ENCODE results near the gene MLXIP. TPM values are rescaled to one million over a fixed set of nuclear protein-coding genes. Genes with fewer than 3 reads are reported as not detected.

Gene MLXIP
- total RNA-seq, 1 donor from 2014 or later: 41.4 TPM

DNA sequence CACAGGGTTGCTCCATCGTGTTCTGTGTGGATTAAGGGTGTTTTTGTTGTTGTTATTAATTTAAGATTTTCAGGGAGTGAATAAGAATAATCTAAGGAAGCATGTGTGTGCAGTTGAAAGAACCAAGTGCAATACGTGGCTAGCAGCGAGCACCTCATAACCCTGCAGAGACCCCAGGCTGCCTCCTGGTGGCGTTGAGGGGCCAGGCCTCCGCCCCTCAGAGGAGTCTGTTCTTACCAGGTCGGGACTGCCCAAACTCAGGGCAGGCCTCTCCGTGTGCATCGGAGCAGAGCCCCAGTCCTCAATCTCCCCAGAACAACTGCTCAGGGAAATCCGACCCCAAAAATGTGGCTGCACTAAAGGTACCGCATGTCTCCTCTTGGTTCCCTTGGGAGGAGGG is 58.7 kb downstream of the MLXIP start:
- Mint-ChIP-seq H3K27me3 (ENCODE audit: low read depth) (no peaks in the 10 kb centered on the region), H3K4me1 (ENCODE audit: low read depth) (no peaks in the 10 kb centered on the region), H3K36me3 (ENCODE audit: low read depth) (peaks cover 26% of the 10 kb centered on the region), H3K27ac (no peak overlapping the region), H3K9me3 (no peaks in the 10 kb centered on the region), H3K4me3 (ENCODE audit: low read depth) (no peak overlapping the region)
- DNase-seq (ENCODE audit: low spot score): no peak
- intact Hi-C loops (cut with micrococcal nuclease): no loop called here

DNA sequence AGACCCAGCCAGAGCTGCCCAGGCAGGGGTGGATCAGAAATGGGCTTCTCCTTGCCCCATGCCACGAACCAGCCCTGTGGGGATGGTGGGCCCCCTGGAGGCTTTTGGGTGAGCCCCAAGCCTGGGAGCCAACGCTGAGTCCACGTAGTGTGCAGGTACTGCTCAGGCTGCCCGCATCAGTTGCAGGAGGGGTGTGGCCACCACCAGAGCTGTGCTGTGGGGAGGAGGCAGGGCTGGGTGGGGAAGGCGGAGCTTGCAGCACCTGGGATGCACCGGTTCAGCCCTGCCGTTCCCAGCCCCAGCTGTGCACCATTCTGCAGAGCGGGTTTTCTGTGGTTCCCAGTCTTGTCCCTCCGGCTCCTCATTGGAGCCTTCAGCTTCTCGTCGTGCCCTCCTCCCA is 59.1 kb downstream of the MLXIP start:
- H3K4me3 Mint-ChIP-seq (ENCODE audit: low read depth): no peak overlapping the region
- H3K4me1 Mint-ChIP-seq (ENCODE audit: low read depth): no peaks in the 10 kb centered on the region
- no peak overlapping the region for H3K27ac Mint-ChIP-seq
- DNase-seq (ENCODE audit: low spot score): no peak
- H3K9me3 Mint-ChIP-seq: no peaks in the 10 kb centered on the region
- intact Hi-C loops (cut with micrococcal nuclease): no loop called here
- H3K27me3 Mint-ChIP-seq (ENCODE audit: low read depth): no peaks in the 10 kb centered on the region
- peaks cover 24% of the 10 kb centered on the region for H3K36me3 Mint-ChIP-seq (ENCODE audit: low read depth)

DNA sequence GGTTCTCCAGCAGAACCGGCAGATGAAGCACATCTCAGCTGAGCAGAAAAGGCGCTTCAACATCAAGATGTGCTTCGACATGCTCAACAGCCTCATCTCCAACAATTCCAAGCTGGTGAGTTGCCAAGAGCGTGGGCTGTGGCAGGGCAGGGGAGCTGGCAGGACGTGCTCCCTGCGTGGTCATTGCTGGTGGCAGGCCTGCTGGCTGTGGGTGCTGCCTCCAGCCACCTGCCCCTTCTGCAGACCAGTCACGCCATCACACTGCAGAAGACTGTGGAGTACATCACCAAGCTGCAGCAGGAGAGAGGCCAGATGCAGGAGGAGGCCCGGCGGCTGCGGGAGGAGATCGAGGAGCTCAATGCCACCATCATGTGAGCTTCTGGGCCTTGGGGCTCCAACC is 59.6 kb downstream of the MLXIP start:
- Mint-ChIP-seq H3K27ac (no peak overlapping the region), H3K4me1 (ENCODE audit: low read depth) (no peaks in the 10 kb centered on the region), H3K4me3 (ENCODE audit: low read depth) (no peak overlapping the region), H3K27me3 (ENCODE audit: low read depth) (no peaks in the 10 kb centered on the region), H3K9me3 (no peaks in the 10 kb centered on the region), H3K36me3 (ENCODE audit: low read depth) (peaks cover 23% of the 10 kb centered on the region)
- no peak for DNase-seq (ENCODE audit: low spot score)
- intact Hi-C loops (cut with micrococcal nuclease): no loop called here

DNA sequence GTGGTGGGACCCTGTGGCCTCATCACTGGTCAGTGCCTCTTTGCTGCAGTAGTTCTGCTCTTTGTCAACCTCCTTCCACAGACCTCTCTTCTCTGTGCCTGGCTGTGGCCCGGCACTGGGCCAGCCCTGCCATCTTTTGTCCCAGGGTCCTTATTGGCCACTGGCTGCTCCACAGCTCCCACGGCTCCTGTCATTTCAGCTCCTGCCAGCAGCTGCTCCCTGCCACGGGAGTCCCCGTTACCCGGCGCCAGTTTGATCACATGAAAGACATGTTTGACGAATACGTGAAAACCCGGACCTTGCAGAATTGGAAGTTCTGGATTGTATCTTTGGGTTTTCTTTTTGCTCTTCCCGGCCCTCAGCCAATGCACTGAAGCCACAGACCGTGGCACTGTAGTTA is 60.1 kb downstream of the MLXIP start:
- Mint-ChIP-seq H3K27ac (no peak overlapping the region), H3K4me3 (ENCODE audit: low read depth) (no peak overlapping the region), H3K9me3 (no peaks in the 10 kb centered on the region), H3K4me1 (ENCODE audit: low read depth) (no peaks in the 10 kb centered on the region), H3K36me3 (ENCODE audit: low read depth) (peaks cover 18% of the 10 kb centered on the region), H3K27me3 (ENCODE audit: low read depth) (no peaks in the 10 kb centered on the region)
- DNase-seq (ENCODE audit: low spot score): no peak
- intact Hi-C loops (cut with micrococcal nuclease): no loop called here

DNA sequence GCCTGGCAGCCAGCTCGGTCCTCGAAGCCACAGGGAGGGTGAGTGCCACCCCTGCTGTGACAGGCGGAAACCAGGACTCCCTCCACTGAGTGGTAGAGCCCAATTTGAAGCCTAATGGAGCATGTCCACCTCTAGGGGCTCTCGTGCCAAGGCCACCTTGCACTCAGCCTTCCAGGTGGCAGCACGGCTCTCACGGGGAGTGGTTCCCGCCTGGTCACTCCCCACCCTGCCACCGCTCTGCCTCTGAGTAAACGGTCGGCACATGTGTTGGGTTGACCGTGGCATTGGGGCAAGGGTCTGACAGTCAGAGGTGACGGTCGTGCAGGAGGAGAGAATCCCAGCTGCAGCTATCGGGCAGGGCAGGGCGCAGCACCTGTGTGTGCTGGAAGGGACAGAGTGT is 60.7 kb downstream of the MLXIP start:
- H3K36me3 Mint-ChIP-seq (ENCODE audit: low read depth): peaks cover 23% of the 10 kb centered on the region
- DNase-seq (ENCODE audit: low spot score): no peak
- no peaks in the 10 kb centered on the region for H3K27me3 Mint-ChIP-seq (ENCODE audit: low read depth)
- intact Hi-C loops (cut with micrococcal nuclease): no loop called here
- no peak overlapping the region for H3K4me3 Mint-ChIP-seq (ENCODE audit: low read depth)
- H3K9me3 Mint-ChIP-seq: no peaks in the 10 kb centered on the region
- no peak overlapping the region for H3K27ac Mint-ChIP-seq
- no peaks in the 10 kb centered on the region for H3K4me1 Mint-ChIP-seq (ENCODE audit: low read depth)

DNA sequence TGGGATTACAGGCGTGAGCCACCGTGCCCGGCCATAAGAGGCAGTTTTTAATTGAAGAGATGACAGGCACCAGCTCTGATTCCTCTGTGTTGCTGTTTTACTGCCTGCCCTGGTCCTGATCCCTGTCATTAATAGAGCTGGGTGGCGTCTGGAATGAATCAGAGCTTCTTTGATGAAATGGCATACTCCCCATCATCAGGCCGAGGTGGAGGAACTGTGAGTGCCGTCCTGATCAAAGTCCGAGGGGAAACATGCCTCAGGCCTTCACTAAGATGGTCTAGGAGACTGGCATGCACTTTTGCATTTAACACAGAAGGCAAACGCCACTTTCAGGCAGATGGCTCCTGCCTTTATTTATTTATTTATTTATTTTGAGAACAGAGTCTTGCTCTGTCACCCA is 61.4 kb downstream of the MLXIP start:
- Mint-ChIP-seq H3K4me3 (ENCODE audit: low read depth) (no peak overlapping the region), H3K36me3 (ENCODE audit: low read depth) (peaks cover 20% of the 10 kb centered on the region), H3K27ac (no peak overlapping the region), H3K4me1 (ENCODE audit: low read depth) (no peaks in the 10 kb centered on the region), H3K9me3 (no peaks in the 10 kb centered on the region), H3K27me3 (ENCODE audit: low read depth) (no peaks in the 10 kb centered on the region)
- intact Hi-C loops (cut with micrococcal nuclease): no loop called here
- DNase-seq (ENCODE audit: low spot score): no peak

DNA sequence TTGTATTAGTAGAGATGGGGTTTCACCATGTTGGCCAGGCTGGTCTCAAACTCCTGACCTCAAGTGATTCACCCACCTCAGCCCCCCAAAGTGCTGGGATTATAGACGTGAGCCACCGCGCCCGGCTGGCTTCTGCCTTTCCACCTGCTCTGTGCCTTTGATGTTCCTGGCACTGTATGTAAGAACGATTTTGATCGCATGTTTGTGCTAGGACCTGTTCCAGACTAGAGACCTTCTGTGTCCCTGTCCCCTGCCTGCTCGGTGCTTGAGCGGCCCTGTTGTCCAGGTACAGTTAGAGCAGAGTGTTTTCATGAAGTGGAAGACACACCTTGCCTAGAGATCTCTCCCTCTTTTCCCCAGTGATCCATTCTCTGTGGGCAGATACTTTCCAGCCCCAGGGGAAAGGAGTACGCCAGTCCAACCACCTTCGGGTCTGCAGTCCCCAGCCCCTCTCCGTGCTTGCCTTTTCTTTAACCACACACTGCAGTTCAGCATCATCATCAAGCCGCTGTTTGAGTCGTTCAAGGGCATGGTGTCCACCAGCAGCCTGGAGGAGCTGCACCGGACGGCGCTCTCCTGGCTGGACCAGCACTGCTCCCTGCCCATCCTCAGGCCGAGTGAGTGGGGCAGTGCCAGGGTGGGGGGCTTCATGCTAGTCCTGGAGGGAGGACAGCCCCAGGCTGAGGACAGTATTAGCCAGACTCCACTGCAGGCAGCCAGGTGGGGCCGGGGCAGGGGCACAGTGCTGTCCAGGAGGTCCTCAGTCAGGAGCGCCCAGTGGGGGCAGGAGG is 62.1 kb downstream of the MLXIP start:
- H3K27me3 Mint-ChIP-seq (ENCODE audit: low read depth): no peaks in the 10 kb centered on the region
- H3K36me3 Mint-ChIP-seq (ENCODE audit: low read depth): peaks cover 14% of the 10 kb centered on the region
- intact Hi-C loops (cut with micrococcal nuclease): no loop called here
- no peaks in the 10 kb centered on the region for H3K9me3 Mint-ChIP-seq
- H3K4me1 Mint-ChIP-seq (ENCODE audit: low read depth): no peaks in the 10 kb centered on the region
- H3K27ac Mint-ChIP-seq: no peak overlapping the region
- DNase-seq (ENCODE audit: low spot score): no peak
- no peak overlapping the region for H3K4me3 Mint-ChIP-seq (ENCODE audit: low read depth)

DNA sequence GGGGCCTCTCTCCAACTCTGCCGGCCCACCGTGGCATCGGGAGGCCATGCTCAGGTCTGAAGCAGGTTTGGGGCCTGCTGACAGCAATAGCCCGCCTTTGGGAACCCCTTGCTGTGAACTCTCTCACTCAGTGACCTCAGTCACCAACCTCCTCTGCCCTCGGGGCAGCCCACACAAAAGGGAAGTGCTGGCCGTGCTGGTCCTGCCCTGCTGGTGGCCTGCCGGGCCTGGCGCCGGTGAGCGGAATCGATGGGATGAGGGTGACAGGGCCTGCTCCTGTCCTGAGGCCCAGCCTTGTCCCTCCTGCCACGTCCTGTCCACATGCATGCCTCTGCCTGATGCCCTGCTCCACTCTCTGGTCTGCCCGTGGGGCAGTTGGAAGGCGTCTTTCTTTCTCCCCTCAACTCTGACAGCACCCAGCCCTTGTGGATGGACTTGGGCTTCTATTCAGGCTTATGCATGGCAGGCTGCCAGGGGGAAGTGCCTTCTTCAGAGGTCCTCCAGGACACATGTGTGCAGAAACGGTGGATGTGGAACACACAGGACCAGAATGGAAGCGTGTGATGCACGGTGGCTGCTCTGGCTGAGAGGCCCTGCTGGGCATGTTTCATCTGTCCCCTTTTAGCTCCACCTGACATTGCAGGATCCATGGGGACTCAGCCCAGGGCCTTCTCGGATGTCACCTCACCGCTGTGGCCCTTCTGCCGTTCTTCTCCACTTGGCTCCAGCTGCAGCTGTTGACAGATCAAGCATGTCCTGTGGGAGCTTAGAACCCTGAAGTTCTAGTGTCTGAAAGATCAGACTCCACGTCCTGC is 63.6 kb downstream of the MLXIP start:
- H3K27ac Mint-ChIP-seq: no peak overlapping the region
- no peaks in the 10 kb centered on the region for H3K9me3 Mint-ChIP-seq
- H3K36me3 Mint-ChIP-seq (ENCODE audit: low read depth): peaks cover 14% of the 10 kb centered on the region
- H3K4me1 Mint-ChIP-seq (ENCODE audit: low read depth): no peaks in the 10 kb centered on the region
- H3K4me3 Mint-ChIP-seq (ENCODE audit: low read depth): no peak overlapping the region
- H3K27me3 Mint-ChIP-seq (ENCODE audit: low read depth): no peaks in the 10 kb centered on the region
- DNase-seq (ENCODE audit: low spot score): no peak
- intact Hi-C loops (cut with micrococcal nuclease): no loop called here

DNA sequence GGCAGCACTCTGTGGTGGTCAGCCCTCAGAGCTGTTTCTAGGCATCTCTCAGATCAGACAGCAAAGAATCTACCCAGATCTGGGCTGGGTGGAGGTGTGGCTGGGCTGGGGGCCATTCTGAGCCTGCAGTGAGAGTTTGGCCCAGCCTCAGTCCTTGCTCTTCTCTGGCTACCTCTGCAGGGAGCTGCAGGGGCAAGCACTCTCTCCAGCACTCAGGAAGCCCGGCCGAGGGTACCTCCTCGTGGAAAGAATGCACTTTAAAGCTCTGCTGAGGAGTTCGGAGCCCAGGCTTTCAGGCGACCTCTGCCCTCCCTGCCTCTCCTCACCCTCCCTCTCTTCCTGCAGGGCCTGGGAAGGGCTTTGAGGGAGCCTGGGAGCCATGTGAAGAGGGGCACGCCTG is 64.3 kb downstream of the MLXIP start:
- no peak for DNase-seq (ENCODE audit: low spot score)
- peaks cover 14% of the 10 kb centered on the region for H3K36me3 Mint-ChIP-seq (ENCODE audit: low read depth)
- intact Hi-C loops (cut with micrococcal nuclease): no loop called here
- H3K27me3 Mint-ChIP-seq (ENCODE audit: low read depth): no peaks in the 10 kb centered on the region
- no peaks in the 10 kb centered on the region for H3K9me3 Mint-ChIP-seq
- H3K4me1 Mint-ChIP-seq (ENCODE audit: low read depth): no peaks in the 10 kb centered on the region
- H3K27ac Mint-ChIP-seq: no peak overlapping the region
- no peak overlapping the region for H3K4me3 Mint-ChIP-seq (ENCODE audit: low read depth)

DNA sequence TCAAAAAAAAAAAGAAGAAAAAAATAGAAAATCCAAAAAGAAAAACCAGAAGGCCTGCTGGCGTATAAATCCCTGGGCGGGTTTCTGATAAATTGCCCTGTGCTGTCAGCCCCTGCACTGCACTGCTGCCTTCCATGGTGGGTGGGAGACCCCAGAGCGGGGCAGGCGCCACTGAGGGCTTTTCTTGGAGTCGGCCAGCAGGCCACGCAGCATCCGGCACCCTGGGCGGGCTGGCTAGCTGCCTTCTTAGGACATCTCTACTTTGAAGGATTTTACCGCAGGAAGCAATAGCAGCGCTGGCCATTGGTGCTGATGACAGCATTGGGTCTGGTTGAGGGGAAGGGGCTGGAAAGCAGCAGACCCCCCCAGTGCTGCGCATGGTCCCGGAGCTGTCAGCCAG is 66.3 kb downstream of the MLXIP start:
- no peak overlapping the region for H3K4me3 Mint-ChIP-seq (ENCODE audit: low read depth)
- no peaks in the 10 kb centered on the region for H3K9me3 Mint-ChIP-seq
- peaks cover 9% of the 10 kb centered on the region for H3K36me3 Mint-ChIP-seq (ENCODE audit: low read depth)
- H3K27me3 Mint-ChIP-seq (ENCODE audit: low read depth): no peaks in the 10 kb centered on the region
- no peaks in the 10 kb centered on the region for H3K4me1 Mint-ChIP-seq (ENCODE audit: low read depth)
- intact Hi-C loops (cut with micrococcal nuclease): no loop called here
- H3K27ac Mint-ChIP-seq: no peak overlapping the region
- no peak for DNase-seq (ENCODE audit: low spot score)

DNA sequence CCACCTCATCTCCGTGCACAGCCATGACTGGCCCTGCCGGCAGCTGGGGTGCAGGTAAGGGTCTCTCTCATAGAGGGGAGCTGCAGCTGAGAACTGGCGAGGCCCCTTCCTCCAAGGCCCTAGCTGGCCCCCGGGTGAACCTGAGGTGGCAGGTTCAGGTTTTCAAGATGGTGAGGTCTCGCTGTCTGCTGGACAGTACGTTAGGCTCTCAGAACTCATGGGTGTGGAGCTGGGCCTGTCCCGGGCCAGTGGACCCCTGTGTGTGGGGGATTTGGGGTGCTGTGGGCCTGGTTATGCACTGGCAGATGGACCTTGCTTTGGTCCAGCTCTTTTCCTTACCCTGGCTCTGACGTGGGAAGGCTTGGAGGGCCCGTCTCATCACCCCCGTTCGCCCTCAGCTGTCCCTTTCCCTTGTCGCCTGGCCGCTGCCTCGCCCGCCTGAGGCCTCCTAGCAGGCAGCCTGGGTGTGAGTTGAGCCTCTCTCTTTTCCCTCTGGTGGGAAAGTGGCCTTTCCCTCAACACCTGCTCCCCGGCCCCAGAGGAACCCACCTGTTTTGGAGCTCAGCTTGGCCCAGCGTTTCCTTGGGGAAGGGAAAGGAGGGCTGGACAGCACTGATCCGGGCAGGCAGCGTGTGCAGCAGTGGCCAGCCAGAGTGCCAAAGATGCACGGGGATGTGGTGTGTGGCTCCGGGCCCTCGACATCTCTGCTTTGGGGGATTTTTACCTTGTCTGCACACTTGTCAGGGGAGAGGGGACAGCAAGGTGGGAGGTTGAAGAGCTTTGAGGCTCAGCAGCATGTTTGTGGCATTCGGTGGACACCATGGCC is 67.2 kb downstream of the MLXIP start:
- Mint-ChIP-seq H3K36me3 (ENCODE audit: low read depth) (peaks cover 6% of the 10 kb centered on the region), H3K27me3 (ENCODE audit: low read depth) (no peaks in the 10 kb centered on the region), H3K9me3 (no peaks in the 10 kb centered on the region), H3K27ac (no peak overlapping the region), H3K4me3 (ENCODE audit: low read depth) (no peak overlapping the region), H3K4me1 (ENCODE audit: low read depth) (no peaks in the 10 kb centered on the region)
- intact Hi-C loops (cut with micrococcal nuclease): no loop called here
- no peak for DNase-seq (ENCODE audit: low spot score)

DNA sequence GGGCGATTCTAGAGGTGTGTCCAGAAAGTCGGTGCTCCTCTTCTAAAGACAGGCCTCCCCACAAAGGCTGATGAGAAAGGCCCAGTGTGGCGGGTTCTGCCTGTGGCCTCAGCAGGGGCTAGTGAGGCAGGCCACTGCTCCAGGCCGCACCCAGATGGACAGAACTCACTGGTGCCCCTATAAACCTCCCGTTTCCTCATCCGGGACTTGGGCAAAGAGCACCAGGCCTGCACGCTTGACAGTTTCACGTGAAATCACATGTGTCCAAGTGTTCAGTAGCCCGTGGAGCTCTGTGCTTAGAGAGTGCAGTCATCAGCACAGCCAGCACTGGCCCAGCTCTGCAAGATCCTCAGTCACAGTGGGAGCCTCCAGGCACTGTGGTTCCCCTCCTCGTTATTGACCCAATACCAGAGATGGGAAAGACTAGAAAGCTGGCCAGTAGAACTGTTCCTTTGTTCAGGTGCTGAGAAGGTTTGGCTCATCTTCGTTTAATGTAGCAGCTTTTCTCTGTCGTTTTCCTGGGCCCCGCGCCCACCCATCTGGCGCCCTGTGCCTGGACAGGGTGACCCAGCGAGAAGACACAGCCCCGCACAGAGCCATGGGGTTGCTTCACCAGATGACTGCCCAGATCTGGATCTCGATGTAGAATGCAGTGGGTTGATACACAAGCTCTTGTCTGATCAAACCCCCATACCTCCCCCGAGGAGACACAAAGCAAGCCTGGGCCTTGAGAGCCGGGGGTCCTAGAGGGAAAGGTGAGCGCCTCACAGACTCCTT is 69.1 kb downstream of the MLXIP start:
- Mint-ChIP-seq H3K4me1 (ENCODE audit: low read depth) (no peaks in the 10 kb centered on the region), H3K36me3 (ENCODE audit: low read depth) (peaks cover 5% of the 10 kb centered on the region), H3K4me3 (ENCODE audit: low read depth) (no peak overlapping the region), H3K9me3 (no peaks in the 10 kb centered on the region), H3K27me3 (ENCODE audit: low read depth) (peaks cover 3% of the 10 kb centered on the region), H3K27ac (no peak overlapping the region)
- DNase-seq (ENCODE audit: low spot score): no peak
- intact Hi-C loops (cut with micrococcal nuclease): no loop called here

All from activated T-helper 2 cell treated with anti-CD3 and anti-CD28 coated beads, Interferon-gamma antibody, Interleukin-2, Interleukin-4, amounts not matched to agents 10 μg/mL and 5 μg/mL and 100 μg/mL, durations not matched to agents 14 hours and 24 hours and 36 hours (primary cell).